GM10266 (cell line): ENCODE results near the gene DGKQ.

ENCODE experiments used
- DNase-seq: peaks from one replicate; pipeline ENCODE4 v3.0.0; 2012; ENCODE audit errors: extremely low spot score
- TF ChIP-seq, protein P1 (sequence below): IDR thresholded peaks from 2 replicates; pipeline ENCODE4 v1.5.1; 2012; ENCODE audit warnings: mild to moderate bottlenecking, low read depth; ENCODE audit not compliant: control insufficient read depth, insufficient read depth; ENCODE audit errors: missing control alignments

The DGKQ gene

GRCh38 chr4:910366-911091, 62.8 kb downstream of the DGKQ start:
- TF ChIP-seq, protein P1, sequence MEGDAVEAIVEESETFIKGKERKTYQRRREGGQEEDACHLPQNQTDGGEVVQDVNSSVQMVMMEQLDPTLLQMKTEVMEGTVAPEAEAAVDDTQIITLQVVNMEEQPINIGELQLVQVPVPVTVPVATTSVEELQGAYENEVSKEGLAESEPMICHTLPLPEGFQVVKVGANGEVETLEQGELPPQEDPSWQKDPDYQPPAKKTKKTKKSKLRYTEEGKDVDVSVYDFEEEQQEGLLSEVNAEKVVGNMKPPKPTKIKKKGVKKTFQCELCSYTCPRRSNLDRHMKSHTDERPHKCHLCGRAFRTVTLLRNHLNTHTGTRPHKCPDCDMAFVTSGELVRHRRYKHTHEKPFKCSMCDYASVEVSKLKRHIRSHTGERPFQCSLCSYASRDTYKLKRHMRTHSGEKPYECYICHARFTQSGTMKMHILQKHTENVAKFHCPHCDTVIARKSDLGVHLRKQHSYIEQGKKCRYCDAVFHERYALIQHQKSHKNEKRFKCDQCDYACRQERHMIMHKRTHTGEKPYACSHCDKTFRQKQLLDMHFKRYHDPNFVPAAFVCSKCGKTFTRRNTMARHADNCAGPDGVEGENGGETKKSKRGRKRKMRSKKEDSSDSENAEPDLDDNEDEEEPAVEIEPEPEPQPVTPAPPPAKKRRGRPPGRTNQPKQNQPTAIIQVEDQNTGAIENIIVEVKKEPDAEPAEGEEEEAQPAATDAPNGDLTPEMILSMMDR: no peak
- DNase-seq: no peak

GRCh38 chr4:909821-910220, 63.5 kb downstream of the DGKQ start:
- DNase-seq: no peak
- TF ChIP-seq, protein P1: no peak

DNA sequence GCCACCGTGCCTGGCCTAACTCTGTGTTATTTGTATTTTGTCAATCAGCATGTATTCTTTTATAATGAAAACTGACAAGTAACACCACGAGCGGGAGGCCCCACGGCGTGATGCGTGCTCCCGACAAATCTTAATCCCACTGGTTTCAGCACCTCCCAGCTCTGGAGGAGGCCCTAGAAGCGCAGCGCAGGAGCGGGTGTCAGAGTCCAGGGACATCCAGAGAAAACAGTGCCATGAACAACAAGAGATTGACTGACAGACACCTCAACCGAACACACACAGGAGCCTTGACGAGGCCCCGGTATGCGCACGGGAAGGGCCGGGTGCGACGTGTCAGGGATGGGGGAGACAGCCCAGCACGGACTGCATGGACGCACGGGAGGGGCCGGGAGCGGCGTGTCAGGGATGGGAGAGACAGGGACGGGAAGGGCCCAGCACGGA, 64.2 kb downstream of the DGKQ start:
- TF ChIP-seq, protein P1: no peak
- DNase-seq: no peak
